Measurements from ENCODE around the gene ESCO1. TPM values are rescaled to one million over a fixed set of nuclear protein-coding genes. Genes with fewer than 3 reads are reported as not detected.

The ESCO1 gene
- total RNA-seq, 1 donor from 2014 or later: 15.0 TPM

GRCh38 chr18:21526463-21526862 lies 74.0 kb downstream of the ESCO1 start:
- no peak for FAIRE-seq
- Histone ChIP-seq H3K4me3 (ENCODE audit: low read depth, low read length) (no peak overlapping the region), H3K27me3 (ENCODE audit: control insufficient read depth, insufficient read depth, low read length) (no peaks in the 10 kb centered on the region), H3K36me3 (ENCODE audit: control insufficient read depth, insufficient read depth, low read length) (peaks cover 7% of the 10 kb centered on the region)
- no peak for DNase-seq (ENCODE audit: low read depth)
- TF ChIP-seq CTCF (IDR thresholded peaks at IDR 0.05; ENCODE audit: insufficient read depth, low read length, severe bottlenecking): no peak

DNA sequence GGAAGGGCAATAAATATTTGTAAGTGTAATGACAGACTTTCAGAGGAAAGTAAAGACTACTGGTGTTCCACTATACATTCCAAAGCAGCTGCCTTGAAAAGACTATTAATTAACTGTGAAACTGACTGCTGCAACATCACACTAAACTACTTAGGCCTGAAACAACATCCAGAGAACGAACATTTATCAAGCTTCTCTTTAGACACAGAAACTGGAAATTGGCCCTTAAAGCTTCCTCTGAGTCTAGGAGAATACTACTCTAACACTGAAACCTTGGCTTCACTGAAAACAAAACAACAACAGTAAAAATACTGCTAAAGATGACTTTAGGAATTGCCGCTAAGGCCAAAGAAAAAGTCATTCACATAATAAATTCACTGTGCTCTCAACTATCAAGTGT lies 74.6 kb downstream of the ESCO1 start:
- DNase-seq (ENCODE audit: low read depth) (no peak), FAIRE-seq (no peak)
- no peaks in the 10 kb centered on the region for H3K27me3 ChIP-seq (ENCODE audit: control insufficient read depth, insufficient read depth, low read length)
- peaks cover 8% of the 10 kb centered on the region for H3K36me3 ChIP-seq (ENCODE audit: control insufficient read depth, insufficient read depth, low read length)
- no peak overlapping the region for H3K4me3 ChIP-seq (ENCODE audit: low read depth, low read length)
- TF ChIP-seq CTCF (IDR thresholded peaks at IDR 0.05; ENCODE audit: insufficient read depth, low read length, severe bottlenecking): no peak

DNA sequence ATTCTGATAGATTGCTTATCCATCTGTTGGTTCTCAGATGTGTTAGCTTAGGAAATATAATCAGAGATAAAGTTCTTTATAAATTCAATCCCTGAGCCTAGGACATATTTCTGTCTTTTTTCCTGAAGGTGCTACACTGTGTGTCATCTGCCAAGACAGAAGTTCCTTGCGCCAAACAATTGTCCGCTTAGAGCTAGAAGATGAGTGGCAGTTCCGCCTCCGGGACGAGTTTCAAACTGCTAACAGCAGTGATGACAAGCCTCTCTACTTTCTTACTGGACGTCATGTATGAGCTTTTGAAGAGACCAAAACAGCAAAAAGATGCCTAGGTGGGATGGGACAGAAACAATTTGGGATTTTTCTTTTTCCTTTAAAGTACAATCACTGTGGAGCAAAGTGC lies 78.0 kb downstream of the ESCO1 start:
- TF ChIP-seq CTCF (IDR thresholded peaks at IDR 0.05; ENCODE audit: insufficient read depth, low read length, severe bottlenecking): no peak
- Histone ChIP-seq H3K36me3 (ENCODE audit: control insufficient read depth, insufficient read depth, low read length) (peaks cover 9% of the 10 kb centered on the region), H3K4me3 (ENCODE audit: low read depth, low read length) (no peak overlapping the region), H3K27me3 (ENCODE audit: control insufficient read depth, insufficient read depth, low read length) (no peaks in the 10 kb centered on the region)
- FAIRE-seq (no peak), DNase-seq (ENCODE audit: low read depth) (no peak)

- H3K4me3 ChIP-seq (ENCODE audit: low read depth, low read length): no peak overlapping the region
- no peak for FAIRE-seq
- peak; percentile 15 for DNase-seq (ENCODE audit: low read depth)
Observed at GRCh38 chr18:21513741-21514140, 86.8 kb downstream of the ESCO1 start.

DNA sequence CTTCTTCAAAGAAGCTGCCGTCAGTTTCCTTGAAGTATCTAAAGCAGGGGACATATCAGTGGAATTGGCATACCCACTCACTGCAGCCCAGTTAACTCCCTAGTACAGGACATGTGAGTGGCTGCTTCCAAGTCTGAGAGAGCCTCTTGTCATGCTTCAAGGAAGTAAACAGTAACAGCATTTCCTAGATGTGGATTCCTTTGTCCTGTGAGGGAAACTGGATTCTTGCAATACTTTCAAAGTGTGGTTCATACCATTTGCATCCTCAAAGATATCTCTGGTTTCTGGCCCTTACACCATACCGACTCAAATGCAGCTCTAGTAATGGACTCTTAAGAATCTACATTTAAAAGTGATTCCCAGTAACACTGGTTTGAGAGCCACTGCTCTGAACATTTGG lies 87.2 kb downstream of the ESCO1 start:
- no peak for TF ChIP-seq CTCF (IDR thresholded peaks at IDR 0.05; ENCODE audit: insufficient read depth, low read length, severe bottlenecking)
- Histone ChIP-seq H3K36me3 (ENCODE audit: control insufficient read depth, insufficient read depth, low read length) (peaks cover 2% of the 10 kb centered on the region), H3K4me3 (ENCODE audit: low read depth, low read length) (no peak overlapping the region), H3K27me3 (ENCODE audit: control insufficient read depth, insufficient read depth, low read length) (no peaks in the 10 kb centered on the region)
- peak; percentile 83 for FAIRE-seq
- no peak for DNase-seq (ENCODE audit: low read depth)

More at GRCh38 chr18:21513741-21514140, 86.8 kb downstream of the ESCO1 start:
- H3K36me3 ChIP-seq (ENCODE audit: control insufficient read depth, insufficient read depth, low read length): peaks cover 2% of the 10 kb centered on the region
- H3K27me3 ChIP-seq (ENCODE audit: control insufficient read depth, insufficient read depth, low read length): no peaks in the 10 kb centered on the region
- TF ChIP-seq CTCF (IDR thresholded peaks at IDR 0.05; ENCODE audit: insufficient read depth, low read length, severe bottlenecking): no peak

- H3K4me3 ChIP-seq (ENCODE audit: low read depth, low read length): no peak overlapping the region
- no peak for TF ChIP-seq CTCF (IDR thresholded peaks at IDR 0.05; ENCODE audit: insufficient read depth, low read length, severe bottlenecking)
- FAIRE-seq (no peak), DNase-seq (ENCODE audit: low read depth) (no peak)
- no peaks in the 10 kb centered on the region for H3K27me3 ChIP-seq (ENCODE audit: control insufficient read depth, insufficient read depth, low read length)
- H3K36me3 ChIP-seq (ENCODE audit: control insufficient read depth, insufficient read depth, low read length): no peaks in the 10 kb centered on the region
Observed at GRCh38 chr18:21509062-21509461, 91.4 kb downstream of the ESCO1 start.

Data from bronchial epithelial cell (primary cell).